ENCODE results near the gene BRI3BP. TPM values are rescaled to one million over a fixed set of nuclear protein-coding genes. Genes with fewer than 3 reads are reported as not detected.

Gene BRI3BP
- total and polyA plus RNA-seq, 9 donors, result 0.95 to 6.1 (median 2.6) TPM

GRCh38 chr12:125003021-125003420 is 9.6 kb downstream of the BRI3BP start:
- no peak for TF ChIP-seq EP300 (IDR thresholded peaks at IDR 0.05)
- no peak for TF ChIP-seq CTCF (IDR thresholded peaks at IDR 0.05)
- TF ChIP-seq POLR2A (IDR thresholded peaks at IDR 0.05), result no peak
- DNase-seq, result no peak
- intact Hi-C loops (cut with DNase I), result no loop called here
- no peaks in the 10 kb centered on the region for H3K36me3 ChIP-seq
- H3K9me3 ChIP-seq, result no peaks in the 10 kb centered on the region
- no peak overlapping the region for H3K27ac ChIP-seq
- H3K4me1 ChIP-seq (ENCODE audit: insufficient read depth), result no peaks in the 10 kb centered on the region
- WGBS, 3 donors, result 82 to 91% (median 84%) methylated on average over 9 of the region's 9 CpGs
- H3K4me3 ChIP-seq, result no peak overlapping the region
- no peaks in the 10 kb centered on the region for H3K27me3 ChIP-seq

- Histone ChIP-seq H3K27ac (no peak overlapping the region), H3K4me1 (ENCODE audit: insufficient read depth) (no peaks in the 10 kb centered on the region), H3K9me3 (no peaks in the 10 kb centered on the region), H3K36me3 (no peaks in the 10 kb centered on the region), H3K27me3 (no peaks in the 10 kb centered on the region), H3K4me3 (no peak overlapping the region)
- TF ChIP-seq POLR2A (IDR thresholded peaks at IDR 0.05), result no peak
- TF ChIP-seq EP300 (IDR thresholded peaks at IDR 0.05), result no peak
- no peak for TF ChIP-seq CTCF (IDR thresholded peaks at IDR 0.05)
- DNase-seq, result no peak
- intact Hi-C loops (cut with DNase I), result no loop called here
- 95 to 98% (median 97%) methylated on average over 6 of the region's 6 CpGs for WGBS, 3 donors
Measured at GRCh38 chr12:125004621-125005020, 11.2 kb downstream of the BRI3BP start.

- DNase-seq, result no peak
- no peaks in the 10 kb centered on the region for H3K27me3 ChIP-seq
- no peaks in the 10 kb centered on the region for H3K36me3 ChIP-seq
- no peaks in the 10 kb centered on the region for H3K4me1 ChIP-seq (ENCODE audit: insufficient read depth)
- intact Hi-C loops (cut with DNase I), result no loop called here
- 88 to 89% (median 89%) methylated on average over 14 of the region's 14 CpGs for WGBS, 3 donors
- no peak for TF ChIP-seq POLR2A (IDR thresholded peaks at IDR 0.05)
- TF ChIP-seq EP300 (IDR thresholded peaks at IDR 0.05), result no peak
- TF ChIP-seq CTCF (IDR thresholded peaks at IDR 0.05), result no peak
- no peak overlapping the region for H3K27ac ChIP-seq
- no peaks in the 10 kb centered on the region for H3K9me3 ChIP-seq
- no peak overlapping the region for H3K4me3 ChIP-seq
Measured at GRCh38 chr12:125005652-125006051, 12.2 kb downstream of the BRI3BP start.

- TF ChIP-seq CTCF (IDR thresholded peaks at IDR 0.05) (no peak), EP300 (IDR thresholded peaks at IDR 0.05) (no peak), POLR2A (IDR thresholded peaks at IDR 0.05) (no peak)
- intact Hi-C loops (cut with DNase I), result no loop called here
- 92 to 94% (median 93%) methylated on average over 11 of the region's 11 CpGs for WGBS, 3 donors
- H3K36me3 ChIP-seq, result no peaks in the 10 kb centered on the region
- H3K9me3 ChIP-seq, result no peaks in the 10 kb centered on the region
- H3K4me1 ChIP-seq (ENCODE audit: insufficient read depth), result no peaks in the 10 kb centered on the region
- H3K27me3 ChIP-seq, result no peaks in the 10 kb centered on the region
- no peak for DNase-seq
- no peak overlapping the region for H3K27ac ChIP-seq
- no peak overlapping the region for H3K4me3 ChIP-seq
Measured at GRCh38 chr12:125006365-125006764, 12.9 kb downstream of the BRI3BP start.

Measured in ovary (tissue), 9 donors.